Measurements from ENCODE around the gene BMPR1A.

Gene BMPR1A

DNA sequence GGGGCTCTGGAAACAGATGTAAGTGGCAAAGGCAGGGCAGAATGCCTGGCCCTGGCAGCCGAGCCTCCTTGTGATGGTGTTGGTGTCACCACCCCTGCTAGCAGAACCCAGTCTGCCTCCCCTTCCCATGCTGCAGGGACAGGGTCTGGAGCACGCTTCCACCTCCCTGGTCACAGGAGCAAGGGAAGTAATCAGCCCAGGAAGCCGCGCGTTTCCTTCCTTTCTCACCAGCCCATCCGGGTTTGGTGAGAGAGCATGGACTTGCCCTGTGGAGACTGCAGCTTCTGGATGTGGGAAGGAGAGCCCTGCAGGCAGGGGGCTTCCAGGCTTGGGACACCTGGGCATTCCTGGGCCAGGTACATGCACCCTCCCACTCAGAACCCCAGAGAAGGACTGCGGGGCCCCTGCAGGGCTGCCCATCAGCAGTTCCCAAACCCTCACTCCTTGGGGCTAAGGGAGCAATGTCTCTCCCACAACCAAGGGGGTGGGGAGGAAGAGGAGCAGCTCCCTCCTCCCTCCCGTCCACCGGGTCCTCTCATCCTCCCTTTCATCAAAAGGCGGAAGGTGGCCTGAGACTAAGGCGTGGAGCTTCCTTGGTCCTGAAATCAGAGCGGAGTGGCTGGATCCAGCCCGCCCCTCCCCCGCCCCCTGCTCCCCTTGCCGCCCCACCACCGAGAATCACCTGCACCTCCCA, 199.2 kb downstream of the BMPR1A start:
- H3K27ac ChIP-seq (ENCODE audit: low read depth, low read length): no peak overlapping the region
- no peaks in the 10 kb centered on the region for H3K27me3 ChIP-seq (ENCODE audit: control insufficient read depth, insufficient read depth, low read length)
- H3K9ac ChIP-seq (ENCODE audit: low read length): no peak overlapping the region
- H3K4me3 ChIP-seq (ENCODE audit: low read length): no peak overlapping the region
- H3K36me3 ChIP-seq (ENCODE audit: control insufficient read depth, insufficient read depth, low read length): no peaks in the 10 kb centered on the region
- no peaks in the 10 kb centered on the region for H3K4me1 ChIP-seq (ENCODE audit: control insufficient read depth, insufficient read depth, low read length)

DNA sequence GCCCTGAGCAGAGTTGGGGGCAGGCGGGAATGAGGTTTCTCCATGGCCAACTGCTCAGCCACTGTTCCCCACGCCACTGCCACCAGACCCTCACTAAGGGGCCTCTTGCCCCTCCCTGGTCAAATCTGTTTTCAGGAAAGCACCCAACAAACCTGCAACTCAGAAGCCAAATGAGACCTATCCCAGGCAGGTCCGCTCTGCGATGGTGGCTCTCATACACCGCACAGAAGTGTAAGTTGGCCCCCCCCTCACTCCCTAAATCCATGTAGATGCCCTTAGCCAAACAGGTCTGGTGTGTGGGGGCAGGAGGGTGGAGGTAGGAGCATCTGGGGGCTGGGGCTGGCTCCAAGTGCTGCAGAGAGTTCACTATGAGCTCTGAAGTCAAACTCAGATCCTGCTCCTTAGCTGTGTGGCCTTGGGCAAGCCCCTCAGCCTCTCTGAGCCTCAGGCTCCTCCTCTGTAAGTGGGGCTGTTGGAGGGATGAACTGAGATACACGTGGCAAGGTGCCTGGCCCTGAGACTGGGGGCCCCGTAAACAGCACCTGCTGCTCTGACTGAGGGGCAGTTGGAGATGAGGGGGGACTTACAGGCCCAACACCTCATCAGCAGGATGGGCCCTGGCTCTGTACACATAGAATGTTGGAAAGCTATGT, 199.9 kb downstream of the BMPR1A start:
- no peaks in the 10 kb centered on the region for H3K27me3 ChIP-seq (ENCODE audit: control insufficient read depth, insufficient read depth, low read length)
- H3K9ac ChIP-seq (ENCODE audit: low read length): no peak overlapping the region
- no peaks in the 10 kb centered on the region for H3K4me1 ChIP-seq (ENCODE audit: control insufficient read depth, insufficient read depth, low read length)
- no peaks in the 10 kb centered on the region for H3K36me3 ChIP-seq (ENCODE audit: control insufficient read depth, insufficient read depth, low read length)
- peak overlapping the region; percentile 21 for H3K27ac ChIP-seq (ENCODE audit: low read depth, low read length)
- H3K4me3 ChIP-seq (ENCODE audit: low read length): no peak overlapping the region

DNA sequence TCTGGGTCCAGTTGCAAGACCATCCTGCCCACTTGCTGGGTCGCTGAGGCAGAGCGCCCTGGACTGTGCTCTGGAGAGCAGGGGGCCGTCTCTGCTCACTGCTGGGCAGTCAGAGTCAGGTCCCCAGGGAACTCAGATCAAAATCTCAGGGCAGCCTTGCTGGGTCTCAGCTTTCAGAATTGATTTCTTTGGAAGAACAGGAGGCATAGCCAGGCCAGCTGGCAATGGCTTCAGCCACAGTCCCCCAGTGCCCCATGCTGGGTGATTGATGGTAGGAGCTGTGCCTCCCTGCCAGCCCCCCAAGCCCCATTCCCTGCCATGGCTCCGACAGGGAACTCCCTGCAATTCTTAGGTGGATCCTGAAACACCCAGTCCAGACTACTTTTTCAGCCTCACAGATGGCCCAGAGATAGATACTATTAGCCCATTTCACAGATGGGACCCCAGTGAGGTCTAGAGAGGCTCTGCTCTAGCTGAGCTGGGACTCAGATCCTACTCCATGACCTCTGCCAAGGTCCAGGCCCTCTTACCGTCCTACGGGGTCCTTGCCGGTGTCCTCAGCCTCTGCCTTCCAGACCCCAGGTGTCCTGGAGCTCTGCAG, 200.5 kb downstream of the BMPR1A start:
- no peak overlapping the region for H3K9ac ChIP-seq (ENCODE audit: low read length)
- no peak overlapping the region for H3K27ac ChIP-seq (ENCODE audit: low read depth, low read length)
- H3K27me3 ChIP-seq (ENCODE audit: control insufficient read depth, insufficient read depth, low read length): no peaks in the 10 kb centered on the region
- no peak overlapping the region for H3K4me3 ChIP-seq (ENCODE audit: low read length)
- no peaks in the 10 kb centered on the region for H3K4me1 ChIP-seq (ENCODE audit: control insufficient read depth, insufficient read depth, low read length)
- no peaks in the 10 kb centered on the region for H3K36me3 ChIP-seq (ENCODE audit: control insufficient read depth, insufficient read depth, low read length)

GRCh38 chr10:86957471-86958115, 201.2 kb downstream of the BMPR1A start, which contains the start of gene MMRN2:
Gene MMRN2, minus strand, starts transcription at chr10:86957615. Its CDS starts 74 bp downstream, at chr10:86957541.
- H3K36me3 ChIP-seq (ENCODE audit: control insufficient read depth, insufficient read depth, low read length): no peaks in the 10 kb centered on the region
- H3K4me3 ChIP-seq (ENCODE audit: low read length): no peak within 1 kb of the TSS
- H3K4me1 ChIP-seq (ENCODE audit: control insufficient read depth, insufficient read depth, low read length): no peaks in the 10 kb centered on the region
- H3K27ac ChIP-seq (ENCODE audit: low read depth, low read length): peak within 1 kb of the TSS; percentile 21
- no peak within 1 kb of the TSS for H3K9ac ChIP-seq (ENCODE audit: low read length)
- H3K27me3 ChIP-seq (ENCODE audit: control insufficient read depth, insufficient read depth, low read length): no peaks in the 10 kb centered on the region

DNA sequence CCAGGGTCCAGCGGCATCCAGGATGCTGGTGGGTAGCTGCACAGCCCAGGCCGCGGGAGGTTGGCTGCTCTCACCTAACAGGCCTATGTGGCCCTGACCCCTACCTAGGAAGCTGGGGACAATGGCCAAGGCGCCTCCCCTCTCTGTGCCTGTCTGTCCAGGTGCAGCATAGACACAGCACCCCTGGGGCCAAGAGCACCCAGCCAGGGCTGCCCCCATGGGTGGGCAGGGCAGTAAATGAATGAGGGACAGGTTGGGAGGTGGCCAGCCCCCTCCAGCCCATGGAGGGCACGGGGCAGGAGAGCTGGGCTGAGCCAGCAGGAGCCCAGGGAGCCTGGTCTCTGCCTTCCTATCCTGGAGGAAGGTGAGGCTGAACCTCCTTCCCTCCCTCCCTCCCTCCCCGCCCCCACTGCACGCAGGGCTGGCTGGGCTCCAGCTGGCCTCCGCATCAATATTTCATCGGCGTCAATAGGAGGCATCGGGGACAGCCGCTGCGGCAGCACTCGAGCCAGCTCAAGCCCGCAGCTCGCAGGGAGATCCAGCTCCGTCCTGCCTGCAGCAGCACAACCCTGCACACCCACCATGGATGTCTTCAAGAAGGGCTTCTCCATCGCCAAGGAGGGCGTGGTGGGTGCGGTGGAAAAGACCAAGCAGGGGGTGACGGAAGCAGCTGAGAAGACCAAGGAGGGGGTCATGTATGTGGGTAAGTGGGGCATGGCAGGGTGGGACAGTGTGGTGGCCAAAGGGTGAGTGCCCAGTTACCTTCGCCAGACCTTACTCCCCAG, 201.9 kb downstream of the BMPR1A start, which contains the start of gene SNCG:
SNCG (plus strand) TSS at position 484 of the 785 bp plus-strand sequence; CDS start at position 583, 99 bp downstream.
- Histone ChIP-seq H3K4me1 (ENCODE audit: control insufficient read depth, insufficient read depth, low read length) (no peaks in the 10 kb centered on the region), H3K4me3 (ENCODE audit: low read length) (no peak within 1 kb of the TSS), H3K27me3 (ENCODE audit: control insufficient read depth, insufficient read depth, low read length) (no peaks in the 10 kb centered on the region), H3K27ac (ENCODE audit: low read depth, low read length) (peak within 1 kb of the TSS; percentile 11), H3K9ac (ENCODE audit: low read length) (no peak within 1 kb of the TSS), H3K36me3 (ENCODE audit: control insufficient read depth, insufficient read depth, low read length) (no peaks in the 10 kb centered on the region)

- Histone ChIP-seq H3K27ac (ENCODE audit: low read depth, low read length) (no peak overlapping the region), H3K4me3 (ENCODE audit: low read length) (no peak overlapping the region), H3K27me3 (ENCODE audit: control insufficient read depth, insufficient read depth, low read length) (no peaks in the 10 kb centered on the region), H3K4me1 (ENCODE audit: control insufficient read depth, insufficient read depth, low read length) (no peaks in the 10 kb centered on the region), H3K9ac (ENCODE audit: low read length) (no peak overlapping the region), H3K36me3 (ENCODE audit: control insufficient read depth, insufficient read depth, low read length) (no peaks in the 10 kb centered on the region)
These were observed 202.7 kb downstream of the BMPR1A start for GRCh38 chr10:86958901-86959736.

- Histone ChIP-seq H3K4me1 (ENCODE audit: control insufficient read depth, insufficient read depth, low read length) (no peaks in the 10 kb centered on the region), H3K4me3 (ENCODE audit: low read length) (no peak overlapping the region), H3K27ac (ENCODE audit: low read depth, low read length) (no peak overlapping the region), H3K9ac (ENCODE audit: low read length) (no peak overlapping the region), H3K27me3 (ENCODE audit: control insufficient read depth, insufficient read depth, low read length) (no peaks in the 10 kb centered on the region), H3K36me3 (ENCODE audit: control insufficient read depth, insufficient read depth, low read length) (no peaks in the 10 kb centered on the region)
These were observed 203.3 kb downstream of the BMPR1A start for GRCh38 chr10:86959737-86960002.

DNA sequence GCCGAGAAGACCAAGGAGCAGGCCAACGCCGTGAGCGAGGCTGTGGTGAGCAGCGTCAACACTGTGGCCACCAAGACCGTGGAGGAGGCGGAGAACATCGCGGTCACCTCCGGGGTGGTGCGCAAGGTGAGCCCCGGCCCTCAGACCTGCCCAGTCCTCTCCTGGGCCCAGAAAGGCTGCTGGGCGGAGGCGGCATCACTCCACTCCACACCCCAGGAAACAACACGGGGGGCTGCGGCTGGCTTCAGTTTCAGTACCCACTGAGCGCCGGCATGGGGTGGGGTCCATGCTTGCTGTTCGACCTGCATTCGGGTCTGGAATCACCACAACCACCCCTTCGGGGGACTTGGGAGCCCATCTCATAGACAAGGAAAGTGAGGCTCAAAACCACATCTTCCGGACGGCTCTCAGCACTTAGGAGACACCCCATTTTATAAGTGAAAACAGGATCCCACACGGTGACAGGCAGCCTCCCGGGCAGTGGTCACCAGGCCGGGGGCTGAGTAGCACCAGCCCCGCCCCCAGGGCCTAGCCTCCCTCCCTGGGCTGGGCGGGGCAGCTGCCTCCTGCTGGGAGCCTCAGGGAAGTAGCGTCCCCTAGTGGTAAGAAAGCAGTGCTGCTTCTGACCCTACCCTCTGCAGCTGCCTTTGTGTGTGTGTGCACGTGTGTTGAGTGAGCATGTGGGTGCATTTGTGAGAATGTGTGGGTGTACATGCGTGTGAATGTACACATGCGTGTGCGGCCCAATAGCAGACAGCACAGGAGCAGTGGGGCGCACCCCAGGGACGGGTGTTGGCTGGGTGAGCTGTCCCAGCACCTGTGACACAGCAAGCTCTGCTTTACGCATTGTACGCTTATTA, 203.8 kb downstream of the BMPR1A start:
- H3K9ac ChIP-seq (ENCODE audit: low read length): no peak overlapping the region
- H3K4me3 ChIP-seq (ENCODE audit: low read length): no peak overlapping the region
- H3K27ac ChIP-seq (ENCODE audit: low read depth, low read length): no peak overlapping the region

DNA sequence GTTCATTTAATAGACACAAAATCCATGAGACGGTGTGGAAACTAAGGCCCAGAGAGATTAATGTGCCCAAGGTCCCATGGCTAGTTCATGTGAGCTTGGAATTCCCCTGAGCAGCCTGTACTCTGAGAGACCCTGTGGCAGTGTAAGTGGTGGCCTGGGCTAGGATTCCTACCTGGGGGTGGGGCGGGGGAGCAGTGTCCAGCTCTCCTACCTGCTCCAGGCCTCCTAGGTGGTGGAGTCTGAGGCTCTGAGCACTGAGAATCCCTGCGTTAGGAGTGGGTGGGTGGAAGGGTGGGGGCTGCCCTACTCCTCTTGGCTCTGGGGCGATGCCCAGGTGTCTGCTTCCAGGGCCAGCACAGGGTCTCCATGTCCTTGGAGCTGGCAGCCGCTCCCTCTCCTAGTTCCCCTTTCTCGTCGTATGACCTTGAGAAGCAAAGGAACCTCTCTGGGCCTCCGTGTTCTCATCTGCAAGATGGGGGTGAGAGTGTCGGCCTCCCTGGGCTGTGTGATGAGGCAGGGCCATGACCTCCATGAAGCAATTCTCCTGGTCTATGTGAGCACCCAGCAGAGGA, 204.5 kb downstream of the BMPR1A start:
- no peak overlapping the region for H3K27ac ChIP-seq (ENCODE audit: low read depth, low read length)
- no peak overlapping the region for H3K4me3 ChIP-seq (ENCODE audit: low read length)
- H3K27me3 ChIP-seq (ENCODE audit: control insufficient read depth, insufficient read depth, low read length): no peaks in the 10 kb centered on the region
- H3K9ac ChIP-seq (ENCODE audit: low read length): no peak overlapping the region
- H3K4me1 ChIP-seq (ENCODE audit: control insufficient read depth, insufficient read depth, low read length): no peaks in the 10 kb centered on the region
- H3K36me3 ChIP-seq (ENCODE audit: control insufficient read depth, insufficient read depth, low read length): no peaks in the 10 kb centered on the region

More for the DNA sequence above, 203.8 kb downstream of the BMPR1A start:
- Histone ChIP-seq H3K36me3 (ENCODE audit: control insufficient read depth, insufficient read depth, low read length) (no peaks in the 10 kb centered on the region), H3K4me1 (ENCODE audit: control insufficient read depth, insufficient read depth, low read length) (no peaks in the 10 kb centered on the region), H3K27me3 (ENCODE audit: control insufficient read depth, insufficient read depth, low read length) (no peaks in the 10 kb centered on the region)

DNA sequence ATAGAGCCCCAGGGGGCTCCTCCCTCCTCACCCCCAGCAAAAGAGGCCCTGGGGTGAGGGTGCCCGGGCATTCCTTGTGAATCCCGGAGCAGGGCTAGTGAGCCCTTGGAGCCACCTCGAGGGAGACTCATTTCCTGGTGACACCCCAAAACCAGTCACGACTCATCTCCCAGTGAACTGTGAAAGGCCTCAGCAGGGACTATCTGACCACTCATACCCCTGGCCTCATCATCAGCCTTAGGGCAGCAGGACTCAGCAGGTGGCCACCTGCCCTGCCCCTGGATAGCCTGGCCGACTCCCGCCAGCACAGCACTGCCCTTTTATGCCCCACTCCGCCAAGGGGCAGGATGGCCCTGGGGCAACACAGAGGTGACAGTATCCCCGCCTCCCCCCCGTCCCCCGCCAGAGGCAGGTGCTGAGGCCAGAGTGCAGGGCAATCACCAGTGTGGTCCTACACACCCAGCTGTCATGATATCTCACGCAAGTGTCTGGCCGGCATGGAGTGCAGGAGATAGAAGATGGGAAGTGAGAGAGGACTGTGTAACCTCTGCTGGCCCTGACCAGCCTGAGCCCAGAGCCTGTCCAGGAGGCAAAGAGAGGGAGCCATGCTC, 205.2 kb downstream of the BMPR1A start:
- Histone ChIP-seq H3K27me3 (ENCODE audit: control insufficient read depth, insufficient read depth, low read length) (no peaks in the 10 kb centered on the region), H3K9ac (ENCODE audit: low read length) (no peak overlapping the region), H3K4me3 (ENCODE audit: low read length) (no peak overlapping the region), H3K27ac (ENCODE audit: low read depth, low read length) (no peak overlapping the region), H3K4me1 (ENCODE audit: control insufficient read depth, insufficient read depth, low read length) (no peaks in the 10 kb centered on the region), H3K36me3 (ENCODE audit: control insufficient read depth, insufficient read depth, low read length) (no peaks in the 10 kb centered on the region)

All from rectal smooth muscle tissue (tissue), 1 donor.